GM21390 (cell line): Measurements from ENCODE around the gene KRT80.
"Not testable (repeated sequence)": the region's sequence is repeated elsewhere in the genome, so short reads cannot be mapped to it uniquely, and the experiment has no call there.

Experiments
- ATAC-seq: cut with Tn5 transposase; IDR thresholded peaks from one replicate; pipeline ENCODE4 v1.9.1; 2021; ENCODE audit not compliant: unreplicated experiment

KRT80 gene

DNA sequence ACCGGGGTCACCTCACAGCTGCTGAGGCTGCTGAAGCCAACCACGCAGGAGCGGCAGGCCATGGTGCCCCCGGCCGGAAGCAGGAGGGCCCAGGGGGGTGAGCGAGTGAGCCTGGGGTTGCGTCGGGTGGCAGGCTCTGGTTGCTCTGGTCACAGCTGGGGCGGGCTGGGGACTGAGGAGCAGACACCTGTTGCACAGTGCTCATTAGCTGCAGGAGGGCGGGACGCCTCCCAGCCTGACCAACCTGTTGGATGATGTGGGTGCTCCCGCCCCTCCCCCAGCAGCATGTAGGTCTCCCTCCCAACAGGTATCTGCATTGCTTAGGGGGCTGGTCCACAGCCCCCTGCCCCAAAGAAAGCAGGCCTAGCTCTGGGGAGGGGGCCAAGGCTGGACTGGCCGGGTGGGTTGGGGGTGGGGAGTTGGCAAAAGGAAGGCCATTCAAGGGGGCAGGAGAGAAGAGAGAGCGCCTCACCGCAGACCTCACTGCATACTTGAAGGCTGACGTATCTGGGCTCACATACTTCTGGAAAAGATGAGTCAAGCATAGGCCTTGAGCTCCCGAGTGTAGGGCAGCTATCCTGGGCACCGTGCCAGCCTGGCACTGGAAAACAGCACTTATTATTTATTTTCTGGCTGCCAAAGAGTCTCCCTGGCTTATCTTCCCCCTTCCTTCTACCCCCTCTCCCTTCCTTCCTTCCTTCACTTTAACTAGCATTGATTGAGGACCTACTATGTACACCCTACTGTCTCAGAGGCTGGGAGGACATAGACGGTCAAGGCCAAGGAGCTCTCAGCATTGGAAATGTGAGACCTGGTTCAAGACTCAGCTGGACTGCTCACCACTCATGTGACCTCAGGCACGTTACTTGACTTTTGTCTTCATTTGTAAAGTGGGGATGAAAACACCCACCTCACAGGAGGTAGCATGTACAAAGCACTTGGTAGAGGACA is at the start of gene KRT80:
TSS of gene KRT80 (minus strand) at position 174 of the 951 bp plus-strand sequence. CDS start at position 62, 112 bp downstream.
- no peak for ATAC-seq

DNA sequence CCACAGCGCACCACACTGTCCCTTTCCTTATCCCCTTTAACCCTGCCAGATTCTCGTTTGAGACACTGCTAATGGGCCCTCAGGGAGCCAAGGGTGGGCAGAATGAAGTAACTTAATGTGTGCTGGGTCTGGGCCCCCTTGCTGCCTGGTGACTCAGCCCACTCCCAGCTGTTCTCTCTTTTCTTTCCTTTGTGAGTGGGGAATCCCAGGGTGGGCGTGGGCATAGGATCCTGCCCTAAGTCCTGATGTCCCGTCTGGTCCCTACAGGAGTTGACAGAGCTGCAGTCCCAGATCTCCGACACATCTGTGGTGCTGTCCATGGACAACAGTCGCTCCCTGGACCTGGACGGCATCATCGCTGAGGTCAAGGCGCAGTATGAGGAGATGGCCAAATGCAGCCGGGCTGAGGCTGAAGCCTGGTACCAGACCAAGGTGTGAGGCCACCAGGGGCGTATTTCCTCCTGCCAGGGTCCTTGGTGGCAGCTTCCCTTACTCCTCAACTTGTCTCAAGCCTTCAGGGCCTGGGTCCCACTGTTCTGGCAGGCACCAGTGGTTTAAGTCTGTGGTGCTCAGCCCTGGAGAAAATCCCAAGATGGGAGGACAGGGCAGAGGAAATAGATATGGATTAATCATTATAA is 49.5 kb upstream of the KRT80 start:
- ATAC-seq = no peak

DNA sequence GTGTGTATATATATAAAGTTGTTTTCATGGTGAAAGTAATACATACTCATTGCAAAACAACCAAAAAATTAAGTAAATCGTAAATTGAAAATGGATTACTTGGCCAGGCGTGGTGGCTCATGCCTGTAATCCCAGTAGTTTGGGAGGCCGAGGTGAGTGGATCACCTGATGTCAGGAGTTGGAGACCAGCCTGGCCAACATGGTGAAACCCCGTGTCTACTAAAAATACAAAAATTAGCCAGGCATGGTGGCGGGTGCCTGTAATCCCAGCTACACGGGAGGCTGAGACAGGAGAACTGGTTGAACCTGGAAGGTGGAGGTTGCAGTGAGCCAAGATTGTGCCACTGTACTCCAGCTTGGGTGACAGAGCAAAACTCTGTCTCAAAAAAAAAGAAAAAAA is 48.4 kb upstream of the KRT80 start:
- ATAC-seq = not testable (repeated sequence)

DNA sequence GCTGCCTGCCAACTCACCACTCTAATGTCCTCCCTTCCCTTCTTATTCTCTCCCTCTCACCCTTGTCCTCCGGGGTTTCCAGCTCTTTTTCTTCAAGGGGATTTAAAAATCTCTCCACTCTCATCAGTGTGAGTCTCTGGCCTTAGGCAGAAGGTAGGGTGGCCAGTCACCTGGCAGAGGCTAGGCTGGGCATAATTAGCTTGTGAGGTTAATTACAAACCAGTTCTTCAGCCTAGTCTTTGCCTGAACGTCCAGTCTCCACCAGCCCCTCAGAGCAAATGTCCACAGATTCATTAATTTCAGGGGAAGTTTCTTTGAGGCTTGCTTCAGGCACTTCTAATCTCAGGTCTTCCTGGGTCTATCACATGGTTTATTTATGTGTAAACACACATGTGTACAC is 48.0 kb upstream of the KRT80 start:
- no peak for ATAC-seq

DNA sequence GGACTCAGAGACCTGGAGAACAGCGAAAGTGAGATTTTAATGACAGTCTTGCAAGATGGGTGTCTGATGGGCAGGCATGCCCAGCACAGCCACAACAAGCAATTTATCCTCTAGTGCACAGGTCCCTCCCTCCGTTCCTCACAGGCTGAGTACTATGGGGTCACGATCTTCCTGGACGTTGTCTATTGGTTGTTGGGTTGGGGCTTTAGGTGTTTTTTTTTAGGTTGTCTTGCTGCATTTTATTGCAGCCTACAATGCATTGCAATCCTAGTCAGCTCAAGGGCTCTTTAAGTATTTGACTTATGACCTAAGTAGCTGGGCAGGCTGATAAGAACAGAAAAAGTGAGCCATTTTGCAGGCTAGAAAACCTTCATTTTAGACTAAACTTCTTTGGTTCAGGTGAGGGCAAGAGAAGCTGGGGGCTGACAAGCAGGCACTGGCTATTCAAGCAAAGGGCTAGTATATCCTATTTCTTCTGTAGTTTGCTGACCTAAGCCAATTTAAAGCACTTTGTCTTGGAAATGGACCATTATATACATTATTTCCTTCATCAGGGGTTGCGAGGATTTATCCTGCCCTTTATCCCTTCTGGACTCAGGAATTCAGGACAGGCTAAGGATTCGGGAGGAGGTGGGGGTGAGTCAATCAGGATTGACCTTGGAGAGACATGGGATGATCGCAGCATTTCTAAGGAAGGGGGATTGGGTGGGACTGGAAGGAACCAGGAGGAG is 47.3 kb upstream of the KRT80 start:
- no peak for ATAC-seq

DNA sequence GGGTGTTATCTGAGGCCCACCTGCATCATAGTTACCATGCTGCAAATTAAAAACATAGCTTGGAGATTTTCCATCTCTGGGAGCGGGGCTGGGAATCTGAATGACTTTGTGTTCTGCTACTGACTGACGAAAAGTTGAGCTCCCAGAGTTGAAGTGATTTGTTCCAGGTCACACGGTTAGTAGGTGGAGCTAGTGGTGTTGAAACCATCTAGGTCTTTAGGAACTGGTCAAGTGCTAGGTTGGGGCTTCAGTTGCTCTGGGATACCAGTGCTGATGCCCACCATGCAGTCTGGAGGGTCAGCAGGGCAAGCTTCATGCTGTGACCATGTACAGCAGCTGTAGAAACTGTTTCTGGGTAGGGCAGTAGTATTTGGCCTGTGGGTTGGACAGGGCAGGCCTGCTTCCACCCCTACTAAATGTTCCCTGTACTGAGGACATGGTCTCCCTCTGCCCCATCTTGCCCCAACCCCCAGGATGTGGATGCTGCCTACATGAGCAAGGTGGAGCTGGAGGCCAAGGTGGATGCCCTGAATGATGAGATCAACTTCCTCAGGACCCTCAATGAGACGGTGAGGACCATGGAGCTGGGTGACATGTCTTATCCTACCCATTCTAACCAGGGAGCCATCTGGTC is 46.5 kb upstream of the KRT80 start:
- ATAC-seq = no peak

DNA sequence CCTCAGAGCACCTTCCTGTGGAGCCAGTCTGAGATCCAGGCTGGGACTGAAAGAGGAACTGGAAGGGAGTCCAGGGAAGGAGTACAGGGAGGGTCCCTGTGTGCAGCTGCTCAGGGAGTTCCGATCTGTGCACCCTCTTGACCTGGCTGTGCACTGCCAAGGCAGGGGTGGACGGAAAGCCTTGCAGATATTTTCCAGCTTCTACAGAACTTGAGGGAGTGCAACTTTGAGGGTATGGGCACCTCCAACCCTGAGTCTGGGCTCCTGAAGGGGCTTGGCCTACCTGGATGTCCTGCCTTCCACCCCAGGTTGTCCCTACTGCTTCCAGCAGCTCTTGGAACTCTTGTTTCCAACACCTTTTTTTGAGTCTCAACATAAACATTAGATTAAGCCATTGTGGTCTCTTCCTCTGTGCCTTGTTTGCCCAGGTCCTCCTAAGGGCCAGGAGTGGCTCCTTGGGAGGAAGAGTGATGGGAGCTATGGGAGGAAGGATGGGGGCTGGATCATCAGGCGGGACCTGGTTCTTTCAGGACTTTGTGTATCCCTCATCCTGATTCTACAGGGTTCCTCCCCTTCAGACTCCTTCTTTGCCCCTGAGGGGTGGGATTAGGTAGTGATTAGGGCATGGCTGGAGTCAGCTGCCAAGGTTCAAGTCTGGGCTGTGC is 44.7 kb upstream of the KRT80 start:
- no peak for ATAC-seq

DNA sequence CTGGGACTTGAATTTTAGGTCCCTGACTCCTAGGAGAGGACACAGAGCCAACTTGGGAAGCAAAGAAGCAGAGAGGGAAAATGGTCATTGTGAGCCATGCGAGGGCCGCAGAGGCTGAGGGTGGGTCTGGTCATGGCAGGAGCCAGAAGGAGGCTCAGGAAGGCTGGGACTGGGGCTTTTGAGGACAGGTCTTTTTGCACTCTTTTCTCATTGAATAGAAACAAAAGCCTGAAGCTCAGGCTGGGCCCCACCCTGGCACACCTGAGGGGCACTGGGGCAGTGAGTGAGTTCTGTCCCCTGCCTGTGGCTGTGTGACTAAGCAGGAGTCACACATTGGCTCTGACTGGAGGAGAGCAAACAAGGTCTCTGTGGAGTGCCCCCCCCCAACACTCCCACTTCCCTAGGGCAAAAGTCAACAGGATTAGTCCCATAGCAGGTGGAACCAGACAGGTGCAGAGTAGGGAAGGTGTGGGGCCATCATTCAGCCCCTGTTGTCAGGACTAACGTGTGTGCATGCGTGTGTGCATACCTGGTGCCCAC is 44.1 kb upstream of the KRT80 start:
- no peak for ATAC-seq

DNA sequence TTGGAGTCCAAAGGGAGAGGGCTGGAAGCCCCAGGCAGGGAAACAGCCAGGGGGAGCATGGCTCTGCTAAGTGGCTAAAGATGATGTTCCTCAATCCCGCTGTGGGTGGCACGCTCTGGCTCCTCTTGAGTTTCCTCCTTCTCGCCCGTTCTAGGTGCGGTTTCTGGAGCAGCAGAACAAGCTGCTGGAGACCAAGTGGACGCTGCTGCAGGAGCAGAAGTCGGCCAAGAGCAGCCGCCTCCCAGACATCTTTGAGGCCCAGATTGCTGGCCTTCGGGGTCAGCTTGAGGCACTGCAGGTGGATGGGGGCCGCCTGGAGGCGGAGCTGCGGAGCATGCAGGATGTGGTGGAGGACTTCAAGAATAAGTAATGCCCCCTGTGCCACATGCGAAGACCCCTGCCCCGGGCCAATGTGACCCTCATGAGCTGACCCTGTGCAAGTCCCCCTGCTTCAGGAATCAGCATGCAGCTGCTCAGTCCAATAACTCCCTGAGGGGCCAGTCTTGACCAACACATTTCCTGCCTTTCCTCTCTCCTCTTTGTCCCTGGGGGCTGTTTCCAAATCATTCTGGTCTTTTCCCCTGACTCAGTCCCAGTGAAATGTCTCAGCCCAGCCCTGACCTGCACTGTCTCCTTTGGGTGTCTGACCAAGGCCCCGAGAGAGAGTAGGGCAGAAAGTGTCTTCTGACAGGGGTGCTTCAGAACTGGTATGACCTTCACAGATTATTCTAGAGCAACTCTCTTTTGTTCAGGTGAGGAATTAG is 43.4 kb upstream of the KRT80 start:
- no peak for ATAC-seq

DNA sequence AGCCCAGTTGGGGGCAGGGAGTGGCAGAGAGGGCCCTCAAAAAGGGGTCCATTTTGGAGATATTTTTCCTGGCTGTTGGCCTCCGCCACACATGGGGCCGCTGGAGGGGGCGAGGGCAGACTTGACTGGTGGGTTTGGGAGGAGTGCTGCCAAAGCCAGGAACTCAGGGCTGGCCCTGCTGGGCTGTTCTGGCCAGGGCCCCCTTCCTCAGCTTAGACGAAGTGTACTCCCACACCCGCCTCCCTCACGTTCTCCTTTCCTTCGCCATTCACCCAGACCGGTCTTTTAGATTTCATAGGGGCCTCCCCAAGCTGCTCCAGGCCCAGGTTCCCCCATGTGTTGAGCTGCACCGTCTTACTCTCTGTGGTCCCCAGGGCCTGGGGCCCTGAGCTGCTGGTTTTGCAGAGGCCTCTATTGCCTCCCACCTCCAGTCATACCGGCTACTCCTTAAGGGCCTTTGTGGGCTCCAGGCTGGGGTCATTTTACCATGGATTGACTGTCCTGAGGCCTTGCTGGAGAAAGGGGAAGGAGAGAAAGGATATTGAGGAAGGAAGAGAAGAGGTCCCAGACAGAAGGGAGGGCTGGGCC is 42.5 kb upstream of the KRT80 start:
- no peak for ATAC-seq

DNA sequence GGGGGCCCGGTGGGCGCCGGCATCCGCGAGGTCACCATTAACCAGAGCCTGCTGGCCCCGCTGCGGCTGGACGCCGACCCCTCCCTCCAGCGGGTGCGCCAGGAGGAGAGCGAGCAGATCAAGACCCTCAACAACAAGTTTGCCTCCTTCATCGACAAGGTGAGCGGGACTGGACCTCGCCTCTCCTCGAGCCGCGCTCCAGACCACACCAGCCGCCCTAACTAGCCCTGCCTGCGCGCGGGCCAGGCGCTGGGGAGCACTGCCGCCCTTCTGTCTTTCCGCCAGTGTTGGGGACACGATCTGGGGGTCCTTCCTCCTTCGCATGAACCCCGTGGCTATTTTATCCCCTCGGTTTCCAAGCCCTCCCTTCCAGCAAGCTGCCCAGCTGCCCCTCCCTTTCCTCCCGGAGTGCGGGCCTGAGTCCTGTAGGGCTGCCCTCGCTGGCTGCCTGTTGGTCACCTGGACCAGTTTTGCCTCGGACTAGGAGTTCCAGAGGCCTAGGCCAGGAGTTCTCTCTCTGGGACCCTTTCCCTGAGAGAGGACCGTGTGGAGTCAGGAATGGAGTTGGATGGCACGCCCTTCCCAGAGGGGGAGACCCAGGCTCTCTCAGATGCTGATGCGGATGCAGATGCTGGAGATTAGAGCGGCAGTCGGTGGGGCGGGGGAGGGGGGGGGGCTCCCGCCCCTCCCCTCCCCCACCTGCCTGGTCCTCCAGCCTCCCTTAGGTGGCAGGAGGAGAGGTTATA is 41.8 kb upstream of the KRT80 start:
- no peak for ATAC-seq

DNA sequence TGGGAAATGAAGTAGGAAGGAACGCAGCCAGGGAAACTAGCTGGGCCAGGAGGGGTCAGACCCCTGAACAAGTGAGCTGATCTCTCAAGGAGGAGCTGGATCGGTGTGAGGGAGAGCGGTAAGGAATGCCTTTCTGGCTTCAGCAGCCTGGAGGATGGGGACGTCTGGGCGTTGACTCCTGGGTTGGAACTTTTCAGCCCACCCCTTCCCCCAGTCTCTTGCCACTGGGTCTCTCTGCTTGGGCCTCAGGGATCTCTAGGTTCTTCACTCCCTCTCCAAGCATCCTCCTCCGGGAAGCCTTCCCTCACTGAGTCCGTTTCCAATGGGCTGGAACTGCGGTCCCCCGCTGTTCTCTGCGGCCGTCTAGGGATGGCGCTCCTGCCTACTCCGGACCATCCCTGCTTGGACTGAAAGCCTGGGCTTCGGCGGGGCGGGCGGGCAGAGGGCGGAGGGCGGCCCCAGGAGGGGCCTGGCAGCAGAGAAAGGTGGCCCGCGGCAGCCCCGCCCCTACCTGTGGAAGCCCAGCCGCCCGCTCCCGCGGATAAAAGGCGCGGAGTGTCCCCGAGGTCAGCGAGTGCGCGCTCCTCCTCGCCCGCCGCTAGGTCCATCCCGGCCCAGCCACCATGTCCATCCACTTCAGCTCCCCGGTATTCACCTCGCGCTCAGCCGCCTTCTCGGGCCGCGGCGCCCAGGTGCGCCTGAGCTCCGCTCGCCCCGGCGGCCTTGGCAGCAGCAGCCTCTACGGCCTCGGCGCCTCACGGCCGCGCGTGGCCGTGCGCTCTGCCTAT is 41.1 kb upstream of the KRT80 start, which contains the start of gene KRT7:
TSS of gene KRT7 (plus strand) at position 570 of the 788 bp plus-strand sequence. CDS start at position 624, 54 bp downstream.
- no peak for ATAC-seq

DNA sequence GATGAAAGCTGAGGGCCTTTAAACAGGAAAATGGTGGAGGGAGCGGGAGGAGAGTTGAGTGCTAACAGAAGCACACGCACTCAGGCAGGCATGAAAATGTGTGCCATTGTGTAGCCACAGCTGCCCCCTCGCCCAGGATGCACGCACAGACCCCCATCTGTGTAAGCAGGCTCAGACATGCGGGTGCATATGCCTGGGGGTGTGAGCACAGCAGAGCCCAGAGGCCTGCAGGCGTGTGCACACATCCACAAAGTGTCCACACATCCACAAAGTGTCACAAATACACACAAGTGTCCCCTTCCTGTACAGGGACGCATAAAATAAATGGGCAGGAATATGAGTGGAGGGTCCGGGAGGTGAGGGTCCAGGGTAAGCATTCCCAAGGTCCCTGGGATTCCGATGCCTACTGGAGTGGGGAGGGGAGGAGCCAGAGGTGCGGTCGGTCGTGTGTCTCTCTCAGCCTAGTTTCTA is 40.4 kb upstream of the KRT80 start:
- no peak for ATAC-seq

DNA sequence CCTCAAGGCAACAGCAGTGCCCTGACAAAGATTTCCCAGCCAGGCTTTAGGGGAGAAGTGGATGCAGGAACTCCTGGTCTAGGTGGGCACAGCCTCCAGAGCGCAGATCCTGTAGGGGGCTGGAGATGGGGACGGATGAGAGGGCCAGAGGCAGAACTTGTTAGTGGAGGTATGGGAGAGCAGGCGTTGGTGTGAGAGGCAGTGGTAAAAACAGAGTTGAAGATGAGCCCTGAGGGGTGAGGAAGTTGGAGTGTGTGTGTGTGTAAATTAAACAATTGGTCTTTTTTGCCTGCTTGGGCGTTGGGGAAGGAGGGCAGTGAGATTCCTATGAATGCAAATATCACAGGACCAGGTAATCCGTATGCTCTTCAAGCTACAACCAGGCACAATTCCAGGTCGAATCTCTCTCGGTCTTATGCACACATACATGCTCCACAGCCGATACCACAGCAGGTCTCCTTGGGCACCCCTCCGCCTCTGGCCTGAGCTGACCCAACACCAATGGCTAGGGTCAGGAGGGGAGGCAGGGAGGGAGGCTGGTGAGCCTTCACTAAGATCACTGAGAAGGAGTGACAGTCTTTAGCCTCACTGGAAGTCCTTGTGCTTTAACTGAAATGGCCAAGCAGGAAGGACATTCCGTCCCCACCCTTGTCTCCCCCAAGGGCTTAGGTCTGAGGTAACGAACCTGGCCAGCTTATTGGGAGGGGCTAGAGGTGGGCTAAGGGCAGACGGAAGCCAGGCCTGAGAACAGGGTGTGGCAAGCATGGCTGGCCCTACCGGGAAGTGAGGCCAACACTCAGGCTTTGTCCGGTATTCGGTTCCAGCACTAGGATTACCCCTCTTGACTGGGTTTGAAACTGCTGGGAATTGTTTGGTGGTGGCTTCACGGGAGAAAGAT is 39.7 kb upstream of the KRT80 start:
- ATAC-seq = no peak

DNA sequence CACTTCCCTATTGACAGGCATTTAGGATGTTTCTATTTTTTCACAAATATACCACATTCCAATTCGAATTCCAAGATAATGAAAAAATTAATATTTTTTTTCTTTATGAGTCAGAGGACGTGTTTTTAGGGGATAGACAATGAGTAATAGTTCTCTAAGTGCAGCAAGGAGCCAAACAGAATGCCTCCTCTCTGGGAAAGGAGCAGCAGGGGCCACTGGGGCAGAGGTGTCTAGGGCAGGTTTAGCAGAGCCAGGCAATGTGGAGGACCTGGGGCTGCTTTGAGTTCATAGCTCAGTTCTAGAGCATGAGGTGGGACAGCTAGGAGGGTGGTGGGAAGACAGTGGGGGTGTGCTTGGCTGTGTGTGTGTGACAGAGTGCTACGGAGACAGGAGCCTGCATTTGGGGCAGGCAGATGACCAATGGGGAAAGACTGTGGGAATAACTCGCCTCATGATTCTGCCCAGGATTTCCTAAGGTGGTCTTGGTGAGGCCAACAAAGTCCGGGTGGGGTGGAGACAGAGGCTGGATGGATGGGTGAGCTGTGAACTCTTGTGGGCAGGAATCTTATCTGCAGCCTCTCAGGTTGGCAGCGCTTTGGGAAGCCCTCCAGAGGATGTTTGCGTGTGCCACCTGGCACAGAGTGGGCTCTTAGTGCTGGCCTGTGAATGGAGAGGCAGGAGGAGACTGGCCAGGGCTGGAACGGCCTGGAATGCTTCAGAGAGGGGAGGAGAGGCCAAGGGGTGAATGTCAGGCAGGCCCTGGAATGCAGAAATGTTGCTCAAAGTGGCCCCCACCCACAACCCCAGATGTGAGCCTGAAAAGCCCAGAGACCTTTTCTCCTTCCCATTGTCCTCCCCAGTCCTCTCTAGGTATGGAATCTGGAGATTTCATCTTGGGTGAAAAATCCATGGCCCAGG is 38.8 kb upstream of the KRT80 start:
- no peak for ATAC-seq
